ENCODE data around the gene KRTAP20-1. TPM values are rescaled to one million over a fixed set of nuclear protein-coding genes. Genes with fewer than 3 reads are reported as not detected.

KRTAP20-1 gene
- total RNA-seq = not detected
- polyA plus RNA-seq (2013, experiment 1 of 2) = not detected
- not detected for polyA plus RNA-seq (2013, experiment 2 of 2)
- long read RNA-seq, experiment 1 = 0 reads
- long read RNA-seq, experiment 2 = 0 reads
- long read RNA-seq, experiment 3 = 0 reads
- long read RNA-seq, experiment 4 = 0 reads

- Histone ChIP-seq H3K27me3 (ENCODE audit: control insufficient read depth, insufficient read depth, low read length, poor library complexity, severe bottlenecking) (no peaks in the 10 kb centered on the region), H3K9me3 (ENCODE audit: control insufficient read depth, low read length) (no peaks in the 10 kb centered on the region), H3K4me1 (ENCODE audit: control insufficient read depth, insufficient read depth, low read length) (no peaks in the 10 kb centered on the region), H3K4me3 (ENCODE audit: low read length) (no peak within 1 kb of the TSS), H3K36me3 (ENCODE audit: control insufficient read depth, insufficient read depth, low read length) (no peaks in the 10 kb centered on the region), H3K27ac (ENCODE audit: low read depth, low read length) (no peak within 1 kb of the TSS), H3K9ac (ENCODE audit: extremely low read depth, low read length, poor library complexity, severe bottlenecking) (no peak within 1 kb of the TSS)
- Mint-ChIP-seq H3K27ac (no peak within 1 kb of the TSS), H3K4me1 (no peaks in the 10 kb centered on the region), H3K4me3 (no peak within 1 kb of the TSS), H3K27me3 (ENCODE audit: insufficient read depth) (no peaks in the 10 kb centered on the region), H3K9me3 (peaks cover 32% of the 10 kb centered on the region), H3K36me3 (ENCODE audit: low read depth) (no peaks in the 10 kb centered on the region)
- no peak for DNase-seq
- WGBS, 2 experiments (ENCODE audit: insufficient coverage in 1 of 2, insufficient read length in 1 of 2) = 100% methylated on average over 1 of the region's 2 CpGs; no CpG with 5 or more reads in 1 of the 2 experiments
- no peak for TF ChIP-seq CTCF (conservative IDR thresholded peaks at IDR 0.05)
These were observed at the start of gene KRTAP20-1 for GRCh38 chr21:30616125-30616524. Gene KRTAP20-1, plus strand, starts transcription at chr21:30616425. Its CDS starts 30 bp downstream, at chr21:30616455.

GRCh38 chr21:30567617-30568016 is 48.6 kb upstream of the KRTAP20-1 start:
- no peak overlapping the region for H3K4me3 ChIP-seq (ENCODE audit: low read length)
- Mint-ChIP-seq H3K27ac (no peak overlapping the region), H3K9me3 (peaks cover 8% of the 10 kb centered on the region), H3K4me3 (no peak overlapping the region), H3K27me3 (ENCODE audit: insufficient read depth) (no peaks in the 10 kb centered on the region), H3K36me3 (ENCODE audit: low read depth) (no peaks in the 10 kb centered on the region), H3K4me1 (no peaks in the 10 kb centered on the region)
- H3K36me3 ChIP-seq (ENCODE audit: control insufficient read depth, insufficient read depth, low read length) = no peaks in the 10 kb centered on the region
- H3K27ac ChIP-seq (ENCODE audit: low read depth, low read length) = no peak overlapping the region
- no peak for DNase-seq
- no peaks in the 10 kb centered on the region for H3K27me3 ChIP-seq (ENCODE audit: control insufficient read depth, insufficient read depth, low read length, poor library complexity, severe bottlenecking)
- no peak for TF ChIP-seq CTCF (conservative IDR thresholded peaks at IDR 0.05)
- H3K4me1 ChIP-seq (ENCODE audit: control insufficient read depth, insufficient read depth, low read length) = peaks cover 3% of the 10 kb centered on the region
- H3K9ac ChIP-seq (ENCODE audit: extremely low read depth, low read length, poor library complexity, severe bottlenecking) = no peak overlapping the region
- no peaks in the 10 kb centered on the region for H3K9me3 ChIP-seq (ENCODE audit: control insufficient read depth, low read length)

- H3K27ac ChIP-seq (ENCODE audit: low read depth, low read length) = no peak overlapping the region
- Mint-ChIP-seq H3K9me3 (peaks cover 5% of the 10 kb centered on the region), H3K4me1 (no peaks in the 10 kb centered on the region), H3K27me3 (ENCODE audit: insufficient read depth) (no peaks in the 10 kb centered on the region), H3K36me3 (ENCODE audit: low read depth) (no peaks in the 10 kb centered on the region), H3K27ac (no peak overlapping the region), H3K4me3 (no peak overlapping the region)
- TF ChIP-seq CTCF (conservative IDR thresholded peaks at IDR 0.05) = no peak
- H3K4me3 ChIP-seq (ENCODE audit: low read length) = no peak overlapping the region
- H3K4me1 ChIP-seq (ENCODE audit: control insufficient read depth, insufficient read depth, low read length) = no peaks in the 10 kb centered on the region
- H3K9me3 ChIP-seq (ENCODE audit: control insufficient read depth, low read length) = no peaks in the 10 kb centered on the region
- no peak overlapping the region for H3K9ac ChIP-seq (ENCODE audit: extremely low read depth, low read length, poor library complexity, severe bottlenecking)
- no peak for DNase-seq
- H3K36me3 ChIP-seq (ENCODE audit: control insufficient read depth, insufficient read depth, low read length) = no peaks in the 10 kb centered on the region
- peaks cover 36% of the 10 kb centered on the region for H3K27me3 ChIP-seq (ENCODE audit: control insufficient read depth, insufficient read depth, low read length, poor library complexity, severe bottlenecking)
These were observed 38.5 kb upstream of the KRTAP20-1 start for GRCh38 chr21:30577766-30578165.
